H1 (cell line): ENCODE data around the gene ZMIZ1. TPM values are rescaled to one million over a fixed set of nuclear protein-coding genes. Genes with fewer than 3 reads are reported as not detected.

ENCODE experiments used
- CHD7 ChIP-seq: fragments of 300-600 bp; sonication (generic); IDR thresholded peaks from 2 replicates; pipeline ENCODE4 v1.7.1; 2012; ENCODE audit warnings: low read length, moderate library complexity, mild to moderate bottlenecking, inconsistent platforms; ENCODE audit not compliant: insufficient replicate concordance
- CTCF ChIP-seq, 3 experiments: IDR thresholded peaks; 1 replicate in 2 of 3; 2 replicates in 1 of 3; pipeline versions ENCODE4 v1.5.1 to v1.6.1; 2011; ENCODE audit warnings: low read length in 3 of 3, mild to moderate bottlenecking in 3 of 3, inconsistent platforms in 2 of 3, low read depth in 1 of 3, moderate library complexity in 1 of 3; ENCODE audit not compliant: insufficient read depth in 1 of 3; ENCODE audit errors: control extremely low read depth in 1 of 3
- HDAC6 ChIP-seq: IDR thresholded peaks from one replicate; pipeline ENCODE4 v1.7.1; 2012; ENCODE audit warnings: low read depth, mild to moderate bottlenecking, inconsistent platforms, low read length, moderate library complexity
- KDM5A ChIP-seq: fragments of 200-600 bp; IDR thresholded peaks from 2 replicates; pipeline ENCODE4 v1.7.1; 2012; ENCODE audit warnings: mild to moderate bottlenecking, low read length, inconsistent platforms, mixed read lengths
- MAFK ChIP-seq: IDR thresholded peaks from 2 replicates; pipeline ENCODE4 v1.6.1; 2012; ENCODE audit warnings: low read depth, mild to moderate bottlenecking, improper control_type of control experiment, low read length
- SP2 ChIP-seq: IDR thresholded peaks from 2 replicates; pipeline ENCODE4 v1.6.1; 2012; ENCODE audit warnings: mild to moderate bottlenecking, low read length, inconsistent platforms
- TAF7 ChIP-seq: optimal IDR thresholded peaks from 2 replicates; pipeline ENCODE3; 2011; ENCODE audit warnings: low read depth, mild to moderate bottlenecking, inconsistent platforms, low read length, moderate library complexity, borderline replicate concordance
- TCF12 ChIP-seq: IDR thresholded peaks from 2 replicates; pipeline ENCODE4 v1.6.1; 2011; ENCODE audit warnings: low read depth, mild to moderate bottlenecking, low read length
- polyA plus RNA-seq, 7 experiments: library from polyadenylated mRNA; depleted of rRNA in 3 of 7; stranded (reverse) in 5 of 7; unstranded in 2 of 7; fragments of >200 nt in 5 of 7; fragments of 200-250 nt in 2 of 7; gene quantifications; 1 replicate in 5 of 7; 2 replicates in 1 of 7; 4 replicates in 1 of 7; pipeline versions ENCODE4 v1.2.1 to v1.2.3, GENCODE V29; 2011 to 2013; ENCODE audit warnings: missing spikeins in 2 of 7, mixed read lengths in 2 of 7
- total RNA-seq: library from RNA; stranded (reverse); fragmentation: NEBNext Ultra II Directional; extraction: Animal tissue kit (Norgen Biotek cat#: 25700); gene quantifications from 2 replicates; pipeline ENCODE4 v1.2.1, GENCODE V29; 2021

The ZMIZ1 gene
- total and polyA plus RNA-seq, 2 of the 8 experiments (the other 6 are each of a cell fraction or from before 2014, with no cell fraction given): 8.1 to 28.0 TPM

GRCh38 chr10:79031723-79032122 is 37.0 kb upstream of the ZMIZ1 start (continued):
- TF ChIP-seq CHD7 (no peak), KDM5A (no peak), SP2 (no peak), TAF7 (no peak), MAFK (no peak), TCF12 (no peak), CTCF (IDR thresholded peaks at IDR 0.05; ENCODE audit: control extremely low read depth in 1 of 3, insufficient read depth in 1 of 3, low read depth in 1 of 3, low read length in 3 of 3) (no peak), HDAC6 (no peak)
